ENCODE data around the gene PRR7.

The PRR7 gene, protein sequence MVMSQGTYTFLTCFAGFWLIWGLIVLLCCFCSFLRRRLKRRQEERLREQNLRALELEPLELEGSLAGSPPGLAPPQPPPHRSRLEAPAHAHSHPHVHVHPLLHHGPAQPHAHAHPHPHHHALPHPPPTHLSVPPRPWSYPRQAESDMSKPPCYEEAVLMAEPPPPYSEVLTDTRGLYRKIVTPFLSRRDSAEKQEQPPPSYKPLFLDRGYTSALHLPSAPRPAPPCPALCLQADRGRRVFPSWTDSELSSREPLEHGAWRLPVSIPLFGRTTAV

DNA sequence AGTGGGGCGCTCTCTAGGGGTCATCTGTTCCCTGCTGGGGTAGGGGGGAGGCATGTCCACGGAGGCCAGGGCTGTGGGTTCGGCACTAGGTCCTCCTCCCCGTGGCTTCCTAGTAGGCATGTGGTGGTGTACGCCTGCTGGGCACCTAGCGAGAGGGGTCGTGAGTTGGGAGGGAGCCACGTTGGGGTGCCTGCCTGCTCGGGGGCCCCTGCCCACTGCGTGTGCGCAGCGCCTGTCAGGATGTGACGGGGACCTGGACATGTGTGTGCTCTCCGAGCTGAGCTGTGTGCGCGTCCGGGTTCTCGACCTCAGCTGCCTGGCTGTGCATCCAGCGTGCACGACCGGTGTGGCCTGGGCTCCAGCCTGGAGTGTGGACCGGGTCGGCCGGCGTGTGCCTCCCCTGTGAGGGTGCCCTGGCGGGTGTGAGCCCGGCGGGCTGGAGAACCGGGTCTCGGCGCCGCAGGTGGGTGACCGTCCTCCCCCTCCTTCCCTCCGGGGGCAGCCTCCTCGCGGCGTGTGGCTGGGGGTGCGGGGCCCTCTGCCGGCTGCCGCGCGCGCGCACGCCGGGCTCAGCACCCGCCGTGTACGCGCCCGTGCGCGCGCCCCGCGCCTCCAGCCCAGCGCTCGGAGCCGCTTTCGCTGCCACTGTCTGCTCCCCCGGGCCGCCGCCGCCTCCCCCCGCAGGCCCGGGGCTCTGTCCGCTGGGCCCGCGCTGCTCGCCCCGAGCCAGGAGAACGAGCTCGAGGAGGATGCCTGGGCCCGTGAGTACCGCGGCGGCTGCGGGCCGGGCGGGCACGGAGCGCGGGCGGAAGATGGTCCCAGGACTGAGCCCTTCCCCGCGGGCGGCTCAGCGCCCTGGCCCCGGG lies at the start of gene PRR7:
PRR7 (plus strand) TSS at position 615 of the 866 bp plus-strand sequence. CDS start 8,254 bp downstream, outside the sequence.
- Histone ChIP-seq H3K9me2 (replicated peaks; ENCODE audit: control insufficient read depth, low read length) (no peaks in the 10 kb centered on the region), H3K4me2 (ENCODE audit: low read length) (peak within 1 kb of the TSS; percentile 99), H3F3A (ENCODE audit: control insufficient read depth, insufficient read depth) (peaks cover 18% of the 10 kb centered on the region), H3K79me2 (ENCODE audit: control insufficient read depth, low read length) (no peaks in the 10 kb centered on the region), H3K27ac (ENCODE audit: low read depth, low read length) (peak within 1 kb of the TSS; percentile 30; the same call in 1 of the 2 replicates), H4K20me1 (ENCODE audit: control insufficient read depth, insufficient read depth, low read depth, low read length) (no peaks in the 10 kb centered on the region), H3K36me3 (ENCODE audit: control insufficient read depth, low read length) (peaks cover 20% of the 10 kb centered on the region), H3K4me3 (ENCODE audit: low read length) (peak within 1 kb of the TSS; percentile 86), H3K4me1 (ENCODE audit: control insufficient read depth, low read length) (peaks cover 41% of the 10 kb centered on the region), H3K27me3 (ENCODE audit: control insufficient read depth, low read length) (peaks cover 8% of the 10 kb centered on the region; the same call in 1 of the 2 replicates), H3K9me3 (ENCODE audit: control insufficient read depth, insufficient read depth, low read length) (no peaks in the 10 kb centered on the region)
- TF ChIP-seq, protein P1, sequence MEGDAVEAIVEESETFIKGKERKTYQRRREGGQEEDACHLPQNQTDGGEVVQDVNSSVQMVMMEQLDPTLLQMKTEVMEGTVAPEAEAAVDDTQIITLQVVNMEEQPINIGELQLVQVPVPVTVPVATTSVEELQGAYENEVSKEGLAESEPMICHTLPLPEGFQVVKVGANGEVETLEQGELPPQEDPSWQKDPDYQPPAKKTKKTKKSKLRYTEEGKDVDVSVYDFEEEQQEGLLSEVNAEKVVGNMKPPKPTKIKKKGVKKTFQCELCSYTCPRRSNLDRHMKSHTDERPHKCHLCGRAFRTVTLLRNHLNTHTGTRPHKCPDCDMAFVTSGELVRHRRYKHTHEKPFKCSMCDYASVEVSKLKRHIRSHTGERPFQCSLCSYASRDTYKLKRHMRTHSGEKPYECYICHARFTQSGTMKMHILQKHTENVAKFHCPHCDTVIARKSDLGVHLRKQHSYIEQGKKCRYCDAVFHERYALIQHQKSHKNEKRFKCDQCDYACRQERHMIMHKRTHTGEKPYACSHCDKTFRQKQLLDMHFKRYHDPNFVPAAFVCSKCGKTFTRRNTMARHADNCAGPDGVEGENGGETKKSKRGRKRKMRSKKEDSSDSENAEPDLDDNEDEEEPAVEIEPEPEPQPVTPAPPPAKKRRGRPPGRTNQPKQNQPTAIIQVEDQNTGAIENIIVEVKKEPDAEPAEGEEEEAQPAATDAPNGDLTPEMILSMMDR (IDR thresholded peaks at IDR 0.05; ENCODE audit: low read depth, low read length, poor library complexity, severe bottlenecking), result no peak
- TF ChIP-seq EZH2phosphoT487 (IDR thresholded peaks at IDR 0.05; ENCODE audit: borderline replicate concordance, low read length), result no peak

DNA sequence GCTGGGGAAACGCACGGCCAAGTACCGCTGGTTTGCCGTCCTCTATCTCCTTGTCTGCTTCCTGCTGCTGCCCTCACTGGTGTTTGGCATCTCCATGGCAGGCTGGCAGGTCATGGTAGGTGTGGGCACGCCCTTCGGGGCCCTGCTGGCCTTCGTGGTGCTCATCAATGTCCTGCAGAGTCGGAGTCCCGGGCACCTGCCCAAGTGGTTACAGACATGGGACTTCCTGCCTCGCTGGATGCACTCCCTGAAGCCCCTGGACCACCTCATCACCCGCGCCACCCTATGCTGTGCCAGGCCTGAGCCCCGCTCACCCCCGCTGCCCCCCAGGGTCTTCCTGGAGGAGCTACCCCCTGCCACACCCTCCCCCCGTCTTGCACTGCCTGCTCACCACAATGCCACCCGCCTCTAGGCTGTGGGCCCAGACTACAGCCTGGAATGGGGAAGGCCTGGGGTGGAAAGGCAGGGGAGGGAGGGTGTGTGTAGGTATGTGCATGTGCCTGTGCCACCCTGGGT lies 48.7 kb upstream of the PRR7 start:
- H4K20me1 ChIP-seq (ENCODE audit: control insufficient read depth, insufficient read depth, low read depth, low read length), result no peaks in the 10 kb centered on the region
- peaks cover 17% of the 10 kb centered on the region for H3K4me1 ChIP-seq (ENCODE audit: control insufficient read depth, low read length)
- no peak overlapping the region for H3K27ac ChIP-seq (ENCODE audit: low read depth, low read length)
- TF ChIP-seq, protein P1 (IDR thresholded peaks at IDR 0.05; ENCODE audit: low read depth, low read length, poor library complexity, severe bottlenecking), result no peak
- no peak for TF ChIP-seq EZH2phosphoT487 (IDR thresholded peaks at IDR 0.05; ENCODE audit: borderline replicate concordance, low read length)
- H3K9me3 ChIP-seq (ENCODE audit: control insufficient read depth, insufficient read depth, low read length), result no peaks in the 10 kb centered on the region
- H3K27me3 ChIP-seq (ENCODE audit: control insufficient read depth, low read length), result peaks cover 20% of the 10 kb centered on the region
- H3K4me2 ChIP-seq (ENCODE audit: low read length), result no peak overlapping the region
- H3K36me3 ChIP-seq (ENCODE audit: control insufficient read depth, low read length), result no peaks in the 10 kb centered on the region
- H3K9me2 ChIP-seq (replicated peaks; ENCODE audit: control insufficient read depth, low read length), result no peaks in the 10 kb centered on the region
- peaks cover 3% of the 10 kb centered on the region for H3F3A ChIP-seq (ENCODE audit: control insufficient read depth, insufficient read depth)
- H3K79me2 ChIP-seq (ENCODE audit: control insufficient read depth, low read length), result no peaks in the 10 kb centered on the region
- H3K4me3 ChIP-seq (ENCODE audit: low read length), result no peak overlapping the region

DNA sequence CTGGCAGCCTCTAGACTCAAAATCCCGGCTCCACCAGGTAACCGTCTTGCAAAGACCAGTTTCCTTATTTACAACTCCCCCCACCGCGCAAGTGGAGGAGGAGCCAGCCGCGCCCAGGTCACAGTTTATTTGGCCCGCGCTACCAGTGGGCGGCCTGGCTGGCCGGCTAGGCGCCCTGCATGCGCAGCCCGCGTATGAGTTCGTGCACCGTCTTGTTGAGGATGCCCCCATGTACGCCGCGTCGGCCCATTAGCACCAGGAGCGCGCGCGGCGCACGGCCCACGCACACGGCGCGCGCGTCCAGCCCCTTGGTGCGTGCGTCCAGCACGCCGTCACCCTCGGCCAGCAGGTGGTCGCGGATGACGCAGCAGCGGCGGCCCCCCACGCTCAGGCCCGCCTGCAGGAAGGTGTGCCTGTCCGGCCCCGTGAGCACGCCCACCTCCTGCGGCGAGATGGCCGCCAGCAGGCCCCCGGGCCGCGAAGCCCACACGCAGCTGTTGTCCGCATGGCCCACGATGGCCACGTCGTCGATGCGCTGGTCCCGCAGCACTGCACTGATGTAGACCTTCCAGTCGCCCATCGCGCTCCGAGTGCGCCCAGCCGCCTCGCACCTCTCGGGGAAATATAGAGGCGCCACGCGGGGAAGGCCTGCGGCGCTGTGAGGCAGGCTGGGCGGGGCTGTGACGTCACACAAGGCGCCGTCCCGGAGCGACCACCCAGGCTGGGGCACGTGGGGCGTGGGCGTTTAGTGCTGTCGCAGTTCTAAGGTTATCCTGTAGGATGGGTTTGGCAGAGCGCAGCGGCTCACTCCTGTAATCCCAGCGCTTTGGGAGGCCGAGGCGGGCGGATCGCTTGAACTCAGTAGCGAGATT lies 46.4 kb upstream of the PRR7 start, which contains the start of gene PFN3:
PFN3 (minus strand) TSS at position 665 of the 872 bp plus-strand sequence; CDS start at position 580, 85 bp downstream.
- Histone ChIP-seq H4K20me1 (ENCODE audit: control insufficient read depth, insufficient read depth, low read depth, low read length) (no peaks in the 10 kb centered on the region), H3K79me2 (ENCODE audit: control insufficient read depth, low read length) (no peaks in the 10 kb centered on the region), H3K36me3 (ENCODE audit: control insufficient read depth, low read length) (no peaks in the 10 kb centered on the region), H3K4me1 (ENCODE audit: control insufficient read depth, low read length) (peaks cover 26% of the 10 kb centered on the region), H3K9me3 (ENCODE audit: control insufficient read depth, insufficient read depth, low read length) (no peaks in the 10 kb centered on the region), H3K27me3 (ENCODE audit: control insufficient read depth, low read length) (peaks cover 32% of the 10 kb centered on the region), H3K4me2 (ENCODE audit: low read length) (no peak within 1 kb of the TSS), H3F3A (ENCODE audit: control insufficient read depth, insufficient read depth) (peaks cover 3% of the 10 kb centered on the region), H3K9me2 (replicated peaks; ENCODE audit: control insufficient read depth, low read length) (no peaks in the 10 kb centered on the region), H3K4me3 (ENCODE audit: low read length) (no peak within 1 kb of the TSS), H3K27ac (ENCODE audit: low read depth, low read length) (no peak within 1 kb of the TSS)
- TF ChIP-seq EZH2phosphoT487 (IDR thresholded peaks at IDR 0.05; ENCODE audit: borderline replicate concordance, low read length), result no peak
- TF ChIP-seq, protein P1 (IDR thresholded peaks at IDR 0.05; ENCODE audit: low read depth, low read length, poor library complexity, severe bottlenecking), result no peak

Data from DOHH2 (cell line).